WI38 (cell line): ENCODE results near the gene SP1.

Source experiments
- H3K4me3 ChIP-seq: 2 replicates; pipeline ENCODE4 v1.5.1; 2011; ENCODE audit warnings: low read depth, mild to moderate bottlenecking, control low read depth, low read length
- CTCF ChIP-seq: IDR thresholded peaks from 2 replicates; pipeline ENCODE4 v1.5.1; 2012; ENCODE audit warnings: low read depth, mild to moderate bottlenecking, control low read depth, low read length

Gene SP1

GRCh38 chr12:53345486-53346188 is 34.3 kb upstream of the SP1 start:
- TF ChIP-seq CTCF = no peak
- H3K4me3 ChIP-seq = no peak overlapping the region; the same call in 1 of the 2 replicates

- H3K4me3 ChIP-seq = no peak overlapping the region
- no peak for TF ChIP-seq CTCF
These were observed 33.5 kb upstream of the SP1 start for GRCh38 chr12:53346491-53346890.

GRCh38 chr12:53347905-53348304 is 32.1 kb upstream of the SP1 start:
- no peak for TF ChIP-seq CTCF
- H3K4me3 ChIP-seq = no peak overlapping the region

GRCh38 chr12:53352331-53353256 is 27.4 kb upstream of the SP1 start:
- peak; percentile 60 for TF ChIP-seq CTCF

GRCh38 chr12:53353257-53353655 is 26.7 kb upstream of the SP1 start:
- no peak for TF ChIP-seq CTCF
- no peak overlapping the region for H3K4me3 ChIP-seq

More at GRCh38 chr12:53352331-53353256, 27.4 kb upstream of the SP1 start:
- H3K4me3 ChIP-seq = no peak overlapping the region

GRCh38 chr12:53355121-53355520 is 24.9 kb upstream of the SP1 start:
- TF ChIP-seq CTCF = no peak
- no peak overlapping the region for H3K4me3 ChIP-seq
